H9 (cell line): ENCODE results near the gene GSTM1. TPM values are rescaled to one million over a fixed set of nuclear protein-coding genes. Genes with fewer than 3 reads are reported as not detected.

Experiments used
- DNase-seq: peaks from one replicate; pipeline ENCODE4 v3.0.0-alpha.2; 2017
- H2AFZ ChIP-seq: one replicate; pipeline ENCODE4 v1.6.1; 2013; ENCODE audit warnings: mild to moderate bottlenecking, low read length, control low read depth, moderate library complexity
- H2AK5ac ChIP-seq: 2 replicates; pipeline ENCODE4 v1.6.1; 2013; ENCODE audit warnings: low read length, control low read depth, mixed read lengths; ENCODE audit not compliant: insufficient read length
- H2BK120ac ChIP-seq: one replicate; pipeline ENCODE4 v1.6.1; 2013; ENCODE audit warnings: low read depth, mild to moderate bottlenecking, low read length, control low read depth, inconsistent platforms; ENCODE audit not compliant: poor library complexity, severe bottlenecking
- H2BK12ac ChIP-seq: 2 replicates; pipeline ENCODE4 v1.6.1; 2013; ENCODE audit warnings: low read length, control low read depth, mixed read lengths, low read depth; ENCODE audit not compliant: insufficient read length
- H2BK15ac ChIP-seq: 2 replicates; pipeline ENCODE4 v1.6.1; 2013; ENCODE audit warnings: low read depth, low read length, control low read depth
- H2BK20ac ChIP-seq: one replicate; pipeline ENCODE4 v1.6.1; 2013; ENCODE audit warnings: low read depth, mild to moderate bottlenecking, low read length, control low read depth, inconsistent platforms; ENCODE audit not compliant: poor library complexity, severe bottlenecking
- H2BK5ac ChIP-seq: 2 replicates; pipeline ENCODE4 v1.6.1; 2013; ENCODE audit warnings: low read length, control low read depth, mixed read lengths; ENCODE audit not compliant: insufficient read length
- H3K14ac ChIP-seq: 2 replicates; pipeline ENCODE4 v1.6.1; 2013; ENCODE audit warnings: low read length, control low read depth; ENCODE audit not compliant: insufficient read depth
- H3K18ac ChIP-seq: 2 replicates; pipeline ENCODE4 v1.6.1; 2013; ENCODE audit warnings: low read depth, mild to moderate bottlenecking, mixed read lengths, low read length, control low read depth; ENCODE audit not compliant: insufficient read length
- H3K23ac ChIP-seq: 2 replicates; pipeline ENCODE4 v1.6.1; 2013; ENCODE audit warnings: low read length, control low read depth, mixed read lengths, low read depth; ENCODE audit not compliant: insufficient read length
- H3K23me2 ChIP-seq: 2 replicates; pipeline ENCODE4 v1.6.1; 2013; ENCODE audit warnings: low read depth, mild to moderate bottlenecking, mixed read lengths, low read length, control low read depth; ENCODE audit not compliant: insufficient read length, poor library complexity, severe bottlenecking
- H3K27ac ChIP-seq: 2 replicates; pipeline ENCODE4 v1.5.1; 2013; ENCODE audit warnings: low read length, control low read depth, mixed read lengths, low read depth; ENCODE audit not compliant: insufficient read length
- H3K27me3 ChIP-seq: 2 replicates; pipeline ENCODE4 v1.6.1; 2013; ENCODE audit warnings: low read length, control low read depth, inconsistent platforms; ENCODE audit not compliant: insufficient read depth
- H3K4ac ChIP-seq: 2 replicates; pipeline ENCODE4 v1.6.1; 2013; ENCODE audit warnings: low read depth, mild to moderate bottlenecking, control low read depth, inconsistent platforms, low read length, moderate library complexity
- H3K4me1 ChIP-seq: 2 replicates; pipeline ENCODE4 v1.6.1; 2013; ENCODE audit warnings: low read length, control low read depth, inconsistent platforms; ENCODE audit not compliant: insufficient read depth
- H3K4me2 ChIP-seq: 2 replicates; pipeline ENCODE4 v1.6.1; 2013; ENCODE audit warnings: low read length, control low read depth, mixed read lengths; ENCODE audit not compliant: insufficient read length, insufficient read depth
- H3K56ac ChIP-seq: 2 replicates; pipeline ENCODE4 v1.6.1; 2013; ENCODE audit warnings: low read depth, mild to moderate bottlenecking, mixed read lengths, low read length, control low read depth; ENCODE audit not compliant: insufficient read length
- H3K79me1 ChIP-seq: 2 replicates; pipeline ENCODE4 v1.6.1; 2013; ENCODE audit warnings: low read depth, mild to moderate bottlenecking, moderate library complexity, low read length, control low read depth, inconsistent platforms; ENCODE audit not compliant: insufficient read depth, poor library complexity, severe bottlenecking
- H3K79me2 ChIP-seq: 2 replicates; pipeline ENCODE4 v1.6.1; 2013; ENCODE audit warnings: low read length, control low read depth, inconsistent platforms; ENCODE audit not compliant: insufficient read depth
- H3K9ac ChIP-seq: 2 replicates; pipeline ENCODE4 v1.6.1; 2013; ENCODE audit warnings: low read length, control low read depth, mixed read lengths; ENCODE audit not compliant: insufficient read length; ENCODE audit errors: extremely low read depth
- H3K9me3 ChIP-seq: one replicate; pipeline ENCODE4 v1.6.1; 2013; ENCODE audit warnings: low read depth, low read length, inconsistent platforms; ENCODE audit not compliant: control insufficient read depth
- H3T11ph ChIP-seq: one replicate; pipeline ENCODE4 v1.6.1; 2013; ENCODE audit warnings: mild to moderate bottlenecking, low read length, control low read depth, inconsistent platforms
- H4K20me1 ChIP-seq: one replicate; pipeline ENCODE4 v1.6.1; 2013; ENCODE audit not compliant: control insufficient read depth, insufficient read length, insufficient read depth
- H4K5ac ChIP-seq: 2 replicates; pipeline ENCODE4 v1.6.1; 2013; ENCODE audit warnings: low read depth, mild to moderate bottlenecking, mixed read lengths, low read length, control low read depth; ENCODE audit not compliant: insufficient read length
- H4K8ac ChIP-seq: replicated peaks from 2 replicates; pipeline ENCODE4 v1.6.1; 2013; ENCODE audit warnings: low read length, control low read depth, mixed read lengths, low read depth; ENCODE audit not compliant: insufficient read length
- H4K91ac ChIP-seq: 2 replicates; pipeline ENCODE4 v1.6.1; 2013; ENCODE audit warnings: low read depth, mild to moderate bottlenecking, moderate library complexity, mixed read lengths, low read length, control low read depth; ENCODE audit not compliant: insufficient read length
- H3K27ac Mint-ChIP-seq, 3 experiments: 2 replicates in 2 of 3; 3 replicates in 1 of 3; pipeline ENCODE4 v1.8.0; 2020 to 2021; ENCODE audit warnings: mixed read lengths in 3 of 3, mild to moderate bottlenecking in 1 of 3, moderate library complexity in 1 of 3
- H3K27me3 Mint-ChIP-seq: 2 replicates; pipeline ENCODE4 v1.8.0; 2021; ENCODE audit warnings: low read depth, mild to moderate bottlenecking, moderate library complexity, mixed read lengths
- H3K36me3 Mint-ChIP-seq, 3 experiments: 2 replicates in 2 of 3; 3 replicates in 1 of 3; pipeline ENCODE4 v1.8.0; 2020 to 2021; ENCODE audit warnings: low read depth in 3 of 3, mixed read lengths in 3 of 3; ENCODE audit not compliant: insufficient read depth in 1 of 3
- H3K4me1 Mint-ChIP-seq, 2 experiments: 2 replicates each; pipeline ENCODE4 v1.8.0; 2020; ENCODE audit warnings: mixed read lengths in 2 of 2
- H3K4me3 Mint-ChIP-seq, 2 experiments: 2 replicates in 1 of 2; 3 replicates in 1 of 2; pipeline ENCODE4 v1.8.0; 2020 to 2021; ENCODE audit warnings: mild to moderate bottlenecking in 2 of 2, mixed read lengths in 2 of 2, moderate library complexity in 1 of 2
- H3K9me3 Mint-ChIP-seq, 2 experiments: 2 replicates in 1 of 2; 3 replicates in 1 of 2; pipeline ENCODE4 v1.8.0; 2020; ENCODE audit warnings: mild to moderate bottlenecking in 2 of 2, mixed read lengths in 2 of 2, moderate library complexity in 1 of 2
- CTCF ChIP-seq: fragments of 200-600 bp; sonication (generic); conservative IDR thresholded peaks from 3 replicates; pipeline ENCODE4 v1.8.0; 2021; ENCODE audit warnings: antibody characterized with exemption, mild to moderate bottlenecking
- WGBS: extraction: QIAGEN DNeasy Blood & Tissue Kit; methylation state at CpG from one replicate; pipeline ENCODE4 v1.1.7; 2013; ENCODE audit warnings: missing lambda C conversion rate, low lambda C conversion rate, mixed read lengths; ENCODE audit not compliant: insufficient read length; ENCODE audit errors: extremely low coverage; 5-methylcytosine and 5-hydroxymethylcytosine counted together
- total RNA-seq: library from RNA; stranded (reverse); gene quantifications from 2 replicates; pipeline ENCODE4 v1.2.1, GENCODE V29; 2021

GSTM1 gene
- total RNA-seq, 1 experiment from 2014 or later = 19.5 TPM

- Histone ChIP-seq H3K23me2 (no peaks in the 10 kb centered on the region), H2AFZ (no peak overlapping the region), H3K27me3 (no peaks in the 10 kb centered on the region), H2BK20ac (no peak overlapping the region), H3K14ac (0 out of 2 replicates have a peak overlapping the region, but pooled peaks have one; percentile 24), H3K18ac (no peak overlapping the region), H4K5ac (no peak overlapping the region), H3K79me1 (no peaks in the 10 kb centered on the region), H2AK5ac (no peak overlapping the region), H3T11ph (no peak overlapping the region), H3K56ac (no peak overlapping the region), H3K79me2 (no peaks in the 10 kb centered on the region), H3K9me3 (no peaks in the 10 kb centered on the region), H2BK15ac (no peak overlapping the region), H4K91ac (no peak overlapping the region), H2BK120ac (no peak overlapping the region), H3K4ac (no peak overlapping the region), H4K20me1 (no peaks in the 10 kb centered on the region), H2BK5ac (no peak overlapping the region), H3K9ac (no peak overlapping the region), H3K4me1 (no peaks in the 10 kb centered on the region), H2BK12ac (no peak overlapping the region), H3K23ac (no peak overlapping the region), H3K4me2 (peak overlapping the region; percentile 12), H4K8ac (no peak overlapping the region), H3K27ac (no peak overlapping the region)
- WGBS = no CpG with 5 or more reads among the region's 32 CpGs
- Mint-ChIP-seq H3K4me3 (no peak overlapping the region), H3K27me3 (peaks cover 15% of the 10 kb centered on the region), H3K36me3 (no peaks in the 10 kb centered on the region; a peak in 2 of 7 replicates), H3K9me3 (peaks cover 5 to 13% of the 10 kb centered on the region in 2 experiments), H3K4me1 (peaks cover 11 to 17% of the 10 kb centered on the region in 2 experiments), H3K27ac (no peak overlapping the region)
- DNase-seq = peak; percentile 93
- TF ChIP-seq CTCF = peak; percentile 95
These were observed 44.0 kb upstream of the GSTM1 start for GRCh38 chr1:109643385-109644230.
